ENCODE results near the gene TIRAP.
A peak's percentile ranks its signal among the peaks of the same experiment; 100 is the strongest.

TIRAP gene

DNA sequence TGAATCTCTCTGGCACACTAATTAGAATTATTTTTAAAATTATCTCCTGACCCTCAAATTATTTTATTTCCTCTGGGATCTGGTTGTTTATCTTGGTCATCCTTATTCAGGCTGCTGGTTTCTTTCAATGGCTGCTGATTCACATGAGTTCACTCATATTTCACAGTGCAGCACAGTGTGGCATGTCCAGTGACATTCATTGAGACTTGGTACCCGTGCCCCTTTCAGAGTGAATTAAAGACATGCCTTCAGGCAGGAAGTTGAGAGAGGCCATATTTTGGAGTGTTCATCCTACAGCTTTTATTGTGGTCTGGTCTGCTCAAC, 34.5 kb downstream of the TIRAP start:
- Histone ChIP-seq H3K27ac (peak overlapping the region; percentile 80 to 84), H3K27me3 (no peaks in the 10 kb centered on the region), H3K9me3 (no peaks in the 10 kb centered on the region), H3K4me3 (peak overlapping the region in 1 of 2 donors; percentile 44), H3K4me1 (peaks cover 0 to 23% (median 18%) of the 10 kb centered on the region in 4 donors), H3K36me3 (peaks cover 0 to 4% (median 0%) of the 10 kb centered on the region in 3 donors)
- no peak for DNase-seq
- intact Hi-C loops (cut with DNase I; ENCODE audit: low total_unique reads): loop anchor here (10.0 kb wide), 1 partner anchor 97 kb away; no protein-coding TSS in a partner anchor
- no peak for TF ChIP-seq CTCF (IDR thresholded peaks at IDR 0.05)

GRCh38 chr11:126317756-126318573, 35.1 kb downstream of the TIRAP start:
- intact Hi-C loops (cut with DNase I; ENCODE audit: low total_unique reads): loop anchor here (10.0 kb wide), 1 partner anchor 97 kb away; no protein-coding TSS in a partner anchor
- Histone ChIP-seq H3K9me3 (no peaks in the 10 kb centered on the region), H3K36me3 (peaks cover 0 to under 1% (median 0%) of the 10 kb centered on the region in 3 donors), H3K27me3 (no peaks in the 10 kb centered on the region), H3K4me1 (peaks cover 0 to 23% (median 18%) of the 10 kb centered on the region in 4 donors), H3K27ac (peak overlapping the region; percentile 80 to 84), H3K4me3 (peak overlapping the region; percentile 31 to 44)
- peak; percentile 85 for DNase-seq
- TF ChIP-seq CTCF (IDR thresholded peaks at IDR 0.05): no peak

- TF ChIP-seq CTCF (IDR thresholded peaks at IDR 0.05): no peak
- no peaks in the 10 kb centered on the region for H3K9me3 ChIP-seq
- H3K4me3 ChIP-seq: peak overlapping the region; percentile 31 to 44
- peaks cover 0 to 23% (median 18%) of the 10 kb centered on the region in 4 donors for H3K4me1 ChIP-seq
- peak in 1 of 2 donors; percentile 62 for DNase-seq
- H3K27me3 ChIP-seq: no peaks in the 10 kb centered on the region
- intact Hi-C loops (cut with DNase I; ENCODE audit: low total_unique reads): loop anchor here (10.0 kb wide), 1 partner anchor 96 kb away; no protein-coding TSS in a partner anchor
- H3K36me3 ChIP-seq: no peaks in the 10 kb centered on the region
- H3K27ac ChIP-seq: peak overlapping the region; percentile 80 to 84
Observed at GRCh38 chr11:126318574-126319373, 35.9 kb downstream of the TIRAP start.

GRCh38 chr11:126319374-126319740, 36.5 kb downstream of the TIRAP start:
- no peak for DNase-seq
- Histone ChIP-seq H3K4me3 (no peak overlapping the region), H3K27me3 (no peaks in the 10 kb centered on the region), H3K4me1 (peaks cover 0 to 23% (median 18%) of the 10 kb centered on the region in 4 donors), H3K27ac (peak overlapping the region; percentile 80 to 84), H3K9me3 (no peaks in the 10 kb centered on the region), H3K36me3 (no peaks in the 10 kb centered on the region)
- TF ChIP-seq CTCF (IDR thresholded peaks at IDR 0.05): no peak
- intact Hi-C loops (cut with DNase I; ENCODE audit: low total_unique reads): loop anchor here (10.0 kb wide), 1 partner anchor 95 kb away; no protein-coding TSS in a partner anchor

DNA sequence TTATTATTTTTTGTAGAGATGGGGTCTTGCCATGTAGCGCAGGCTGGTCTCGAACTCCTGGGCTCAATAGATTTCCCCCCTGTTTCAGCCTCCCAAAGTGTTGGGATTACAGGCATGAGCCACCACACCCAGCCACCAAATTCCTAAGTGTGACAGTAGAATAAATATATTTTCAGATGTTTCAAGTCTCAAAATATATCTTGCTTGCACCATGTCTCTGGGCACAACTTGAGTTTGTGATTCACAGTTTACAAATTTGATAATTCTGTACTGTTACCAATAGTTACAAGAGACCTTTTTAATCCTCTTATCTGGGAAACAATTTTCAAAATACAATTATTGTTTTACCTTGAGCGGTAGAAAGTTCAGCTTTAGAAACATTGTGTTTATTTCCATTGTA, 40.1 kb downstream of the TIRAP start:
- H3K27me3 ChIP-seq: no peaks in the 10 kb centered on the region
- H3K36me3 ChIP-seq: no peaks in the 10 kb centered on the region
- intact Hi-C loops (cut with DNase I; ENCODE audit: low total_unique reads): no loop called here
- no peak for TF ChIP-seq CTCF (IDR thresholded peaks at IDR 0.05)
- no peak for DNase-seq
- peaks cover 0 to 14% (median 11%) of the 10 kb centered on the region in 4 donors for H3K4me1 ChIP-seq
- no peaks in the 10 kb centered on the region for H3K9me3 ChIP-seq
- H3K4me3 ChIP-seq: no peak overlapping the region
- no peak overlapping the region for H3K27ac ChIP-seq

Measured in tibial artery (tissue), 4 donors.